HL-60 (cell line): ENCODE data around the gene SETDB2.

Source experiments
- DNase-seq, 2 experiments: peaks; one replicate each; pipeline ENCODE4 v3.0.0-alpha.2; 2010 to 2020; ENCODE audit warnings: low read depth in 1 of 2, low spot score in 1 of 2
- H3K27ac ChIP-seq: fragments of 250-450 bp; sonication (Bioruptor Pico); replicated peaks from 2 replicates; pipeline ENCODE4 v1.5.1; 2020; ENCODE audit warnings: mild to moderate bottlenecking, moderate library complexity
- H3K27me3 ChIP-seq: fragments of 250-450 bp; sonication (Bioruptor Pico); 2 replicates; pipeline ENCODE4 v1.5.1; 2021; ENCODE audit warnings: mild to moderate bottlenecking, moderate library complexity; ENCODE audit not compliant: insufficient read depth, poor library complexity, severe bottlenecking
- H3K4me3 ChIP-seq: replicated peaks from 2 replicates; pipeline ENCODE4 v1.5.1; 2011; ENCODE audit warnings: mild to moderate bottlenecking, control low read depth, low read length; ENCODE audit not compliant: insufficient read depth
- GABPA ChIP-seq: IDR thresholded peaks from 2 replicates; pipeline ENCODE4 v1.6.1; 2012; ENCODE audit warnings: low read depth
- POLR2AphosphoS5 ChIP-seq: IDR thresholded peaks from 2 replicates; pipeline ENCODE4 v1.6.1; 2012; ENCODE audit warnings: low read depth
- SPI1 ChIP-seq: IDR thresholded peaks from 2 replicates; pipeline ENCODE4 v1.6.1; 2012; ENCODE audit warnings: low read depth, mild to moderate bottlenecking, borderline replicate concordance
- TF ChIP-seq, protein P1 (sequence below): IDR thresholded peaks from 2 replicates; pipeline ENCODE4 v1.6.1; 2012; ENCODE audit warnings: low read depth; ENCODE audit not compliant: insufficient replicate concordance
- TF ChIP-seq, protein P2 (sequence below): IDR thresholded peaks from one replicate; pipeline ENCODE4 v1.5.1; 2011; ENCODE audit warnings: low read length, control low read depth, inconsistent platforms; ENCODE audit not compliant: insufficient read depth

SETDB2 gene

DNA sequence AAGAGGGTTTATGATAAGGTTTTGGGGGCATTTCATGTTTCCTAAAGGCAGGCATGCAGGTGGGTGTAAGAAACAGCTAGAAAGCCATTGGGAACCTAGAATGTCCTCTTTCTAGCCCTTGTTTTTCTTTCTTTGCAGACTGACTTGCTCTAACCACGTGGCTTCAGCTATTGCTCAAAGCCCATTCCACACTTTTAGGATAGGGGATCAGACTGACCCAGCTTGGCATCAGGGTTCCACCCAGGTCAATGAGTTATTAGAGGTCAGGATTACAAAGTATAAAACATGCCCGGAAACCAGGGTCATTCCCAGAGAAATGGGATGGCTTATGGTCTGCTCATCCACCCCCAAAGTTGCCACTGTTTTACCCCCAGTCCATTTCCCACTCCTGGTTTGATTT is 68.5 kb downstream of the SETDB2 start:
- Histone ChIP-seq H3K4me3 (no peak overlapping the region), H3K27me3 (no peaks in the 10 kb centered on the region), H3K27ac (no peak overlapping the region)
- DNase-seq: no peak
- TF ChIP-seq GABPA: no peak
- TF ChIP-seq, protein P1, sequence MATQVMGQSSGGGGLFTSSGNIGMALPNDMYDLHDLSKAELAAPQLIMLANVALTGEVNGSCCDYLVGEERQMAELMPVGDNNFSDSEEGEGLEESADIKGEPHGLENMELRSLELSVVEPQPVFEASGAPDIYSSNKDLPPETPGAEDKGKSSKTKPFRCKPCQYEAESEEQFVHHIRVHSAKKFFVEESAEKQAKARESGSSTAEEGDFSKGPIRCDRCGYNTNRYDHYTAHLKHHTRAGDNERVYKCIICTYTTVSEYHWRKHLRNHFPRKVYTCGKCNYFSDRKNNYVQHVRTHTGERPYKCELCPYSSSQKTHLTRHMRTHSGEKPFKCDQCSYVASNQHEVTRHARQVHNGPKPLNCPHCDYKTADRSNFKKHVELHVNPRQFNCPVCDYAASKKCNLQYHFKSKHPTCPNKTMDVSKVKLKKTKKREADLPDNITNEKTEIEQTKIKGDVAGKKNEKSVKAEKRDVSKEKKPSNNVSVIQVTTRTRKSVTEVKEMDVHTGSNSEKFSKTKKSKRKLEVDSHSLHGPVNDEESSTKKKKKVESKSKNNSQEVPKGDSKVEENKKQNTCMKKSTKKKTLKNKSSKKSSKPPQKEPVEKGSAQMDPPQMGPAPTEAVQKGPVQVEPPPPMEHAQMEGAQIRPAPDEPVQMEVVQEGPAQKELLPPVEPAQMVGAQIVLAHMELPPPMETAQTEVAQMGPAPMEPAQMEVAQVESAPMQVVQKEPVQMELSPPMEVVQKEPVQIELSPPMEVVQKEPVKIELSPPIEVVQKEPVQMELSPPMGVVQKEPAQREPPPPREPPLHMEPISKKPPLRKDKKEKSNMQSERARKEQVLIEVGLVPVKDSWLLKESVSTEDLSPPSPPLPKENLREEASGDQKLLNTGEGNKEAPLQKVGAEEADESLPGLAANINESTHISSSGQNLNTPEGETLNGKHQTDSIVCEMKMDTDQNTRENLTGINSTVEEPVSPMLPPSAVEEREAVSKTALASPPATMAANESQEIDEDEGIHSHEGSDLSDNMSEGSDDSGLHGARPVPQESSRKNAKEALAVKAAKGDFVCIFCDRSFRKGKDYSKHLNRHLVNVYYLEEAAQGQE: no peak
- no peak for TF ChIP-seq SPI1
- TF ChIP-seq, protein P2, sequence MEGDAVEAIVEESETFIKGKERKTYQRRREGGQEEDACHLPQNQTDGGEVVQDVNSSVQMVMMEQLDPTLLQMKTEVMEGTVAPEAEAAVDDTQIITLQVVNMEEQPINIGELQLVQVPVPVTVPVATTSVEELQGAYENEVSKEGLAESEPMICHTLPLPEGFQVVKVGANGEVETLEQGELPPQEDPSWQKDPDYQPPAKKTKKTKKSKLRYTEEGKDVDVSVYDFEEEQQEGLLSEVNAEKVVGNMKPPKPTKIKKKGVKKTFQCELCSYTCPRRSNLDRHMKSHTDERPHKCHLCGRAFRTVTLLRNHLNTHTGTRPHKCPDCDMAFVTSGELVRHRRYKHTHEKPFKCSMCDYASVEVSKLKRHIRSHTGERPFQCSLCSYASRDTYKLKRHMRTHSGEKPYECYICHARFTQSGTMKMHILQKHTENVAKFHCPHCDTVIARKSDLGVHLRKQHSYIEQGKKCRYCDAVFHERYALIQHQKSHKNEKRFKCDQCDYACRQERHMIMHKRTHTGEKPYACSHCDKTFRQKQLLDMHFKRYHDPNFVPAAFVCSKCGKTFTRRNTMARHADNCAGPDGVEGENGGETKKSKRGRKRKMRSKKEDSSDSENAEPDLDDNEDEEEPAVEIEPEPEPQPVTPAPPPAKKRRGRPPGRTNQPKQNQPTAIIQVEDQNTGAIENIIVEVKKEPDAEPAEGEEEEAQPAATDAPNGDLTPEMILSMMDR: no peak
- TF ChIP-seq POLR2AphosphoS5: no peak

DNA sequence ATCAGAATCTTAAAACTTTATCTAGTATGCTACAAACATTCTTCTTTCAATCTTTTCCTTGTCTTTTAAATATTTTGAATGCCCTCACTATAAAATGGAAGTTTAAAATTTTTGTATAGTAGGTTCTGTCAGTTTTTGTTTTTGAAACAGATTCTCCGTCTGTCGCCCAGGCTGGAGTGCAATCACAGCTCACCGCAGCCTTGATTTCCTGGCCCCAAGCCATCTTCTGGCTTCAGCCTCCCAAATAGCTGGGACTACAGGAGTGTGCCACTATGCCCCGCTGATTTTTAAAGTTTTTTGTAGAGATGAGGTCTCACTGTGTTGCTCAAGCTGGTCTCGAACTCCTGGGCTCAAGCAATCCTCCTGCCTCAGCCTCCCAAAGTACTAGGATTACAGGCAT is 72.4 kb downstream of the SETDB2 start:
- Histone ChIP-seq H3K27ac (no peak overlapping the region), H3K27me3 (no peaks in the 10 kb centered on the region), H3K4me3 (no peak overlapping the region)
- no peak for DNase-seq
- no peak for TF ChIP-seq SPI1
- TF ChIP-seq, protein P2: no peak

DNA sequence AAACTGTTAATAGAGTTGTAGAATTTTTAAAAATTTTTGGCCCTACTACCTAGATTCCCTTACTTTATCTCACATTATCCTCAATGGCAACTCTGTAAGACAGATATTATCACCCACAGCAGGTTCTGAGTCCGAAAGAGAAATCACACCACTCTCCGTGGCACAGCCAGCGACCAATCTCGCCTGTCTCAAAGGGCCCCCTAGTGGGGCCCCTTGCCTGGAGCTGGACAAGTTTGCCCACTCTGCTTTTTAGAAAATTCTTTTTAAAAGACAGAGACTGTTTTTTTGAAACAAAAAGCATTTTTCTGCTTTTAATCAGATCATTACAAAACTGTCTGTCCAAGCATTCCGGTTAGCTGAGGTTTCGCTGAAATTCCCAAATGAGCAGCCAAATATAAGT is 73.4 kb downstream of the SETDB2 start:
- H3K27me3 ChIP-seq: no peaks in the 10 kb centered on the region
- no peak for DNase-seq
- H3K4me3 ChIP-seq: no peak overlapping the region
- H3K27ac ChIP-seq: no peak overlapping the region
- TF ChIP-seq POLR2AphosphoS5 (no peak), SPI1 (no peak), GABPA (no peak)
- TF ChIP-seq, protein P1: no peak
- TF ChIP-seq, protein P2: no peak

DNA sequence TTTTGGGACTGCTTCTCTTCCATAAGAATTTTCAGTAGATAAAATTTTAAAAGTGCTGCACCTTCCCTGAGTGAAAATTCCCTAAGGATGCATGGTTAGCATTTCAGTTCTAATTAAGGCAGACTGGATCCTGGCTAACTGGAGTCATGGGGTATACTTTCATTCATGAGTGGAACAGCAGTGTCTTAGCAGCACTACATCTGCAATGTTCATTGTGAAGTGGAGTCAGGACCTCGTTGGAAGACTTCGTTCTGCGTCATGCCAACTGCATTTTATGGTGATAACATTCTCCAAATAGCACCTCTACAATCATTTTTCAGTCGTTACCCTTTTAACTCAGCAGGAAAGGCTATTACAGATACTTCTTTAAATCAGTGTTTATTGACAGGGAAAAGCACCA is 77.2 kb downstream of the SETDB2 start:
- Histone ChIP-seq H3K4me3 (no peak overlapping the region), H3K27me3 (no peaks in the 10 kb centered on the region), H3K27ac (no peak overlapping the region)
- TF ChIP-seq GABPA: no peak
- TF ChIP-seq, protein P1: no peak
- TF ChIP-seq POLR2AphosphoS5: no peak
- TF ChIP-seq, protein P2: no peak
- TF ChIP-seq SPI1: no peak
- DNase-seq: no peak
